Measurements from ENCODE around the gene ISX.

Gene ISX

GRCh38 chr22:35066768-35067167 lies 810 bp downstream of the ISX start:
- Histone ChIP-seq H3K36me3 (ENCODE audit: control insufficient read depth, insufficient read depth, low read length) (no peaks in the 10 kb centered on the region), H3K27me3 (replicated peaks; ENCODE audit: control insufficient read depth, insufficient read depth, low read length) (no peaks in the 10 kb centered on the region), H3K4me3 (replicated peaks; ENCODE audit: low read depth, low read length) (no peak overlapping the region)
- DNase-seq (ENCODE audit: extremely low read depth, insufficient read length), result no peak
- TF ChIP-seq, protein P1, sequence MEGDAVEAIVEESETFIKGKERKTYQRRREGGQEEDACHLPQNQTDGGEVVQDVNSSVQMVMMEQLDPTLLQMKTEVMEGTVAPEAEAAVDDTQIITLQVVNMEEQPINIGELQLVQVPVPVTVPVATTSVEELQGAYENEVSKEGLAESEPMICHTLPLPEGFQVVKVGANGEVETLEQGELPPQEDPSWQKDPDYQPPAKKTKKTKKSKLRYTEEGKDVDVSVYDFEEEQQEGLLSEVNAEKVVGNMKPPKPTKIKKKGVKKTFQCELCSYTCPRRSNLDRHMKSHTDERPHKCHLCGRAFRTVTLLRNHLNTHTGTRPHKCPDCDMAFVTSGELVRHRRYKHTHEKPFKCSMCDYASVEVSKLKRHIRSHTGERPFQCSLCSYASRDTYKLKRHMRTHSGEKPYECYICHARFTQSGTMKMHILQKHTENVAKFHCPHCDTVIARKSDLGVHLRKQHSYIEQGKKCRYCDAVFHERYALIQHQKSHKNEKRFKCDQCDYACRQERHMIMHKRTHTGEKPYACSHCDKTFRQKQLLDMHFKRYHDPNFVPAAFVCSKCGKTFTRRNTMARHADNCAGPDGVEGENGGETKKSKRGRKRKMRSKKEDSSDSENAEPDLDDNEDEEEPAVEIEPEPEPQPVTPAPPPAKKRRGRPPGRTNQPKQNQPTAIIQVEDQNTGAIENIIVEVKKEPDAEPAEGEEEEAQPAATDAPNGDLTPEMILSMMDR (IDR thresholded peaks at IDR 0.05; ENCODE audit: insufficient read depth, low read length, poor library complexity, severe bottlenecking), result no peak

GRCh38 chr22:35069541-35069940 lies 3.6 kb downstream of the ISX start:
- Histone ChIP-seq H3K27me3 (replicated peaks; ENCODE audit: control insufficient read depth, insufficient read depth, low read length) (no peaks in the 10 kb centered on the region), H3K36me3 (ENCODE audit: control insufficient read depth, insufficient read depth, low read length) (no peaks in the 10 kb centered on the region), H3K4me3 (replicated peaks; ENCODE audit: low read depth, low read length) (no peak overlapping the region)
- DNase-seq (ENCODE audit: extremely low read depth, insufficient read length), result no peak
- TF ChIP-seq, protein P1 (IDR thresholded peaks at IDR 0.05; ENCODE audit: insufficient read depth, low read length, poor library complexity, severe bottlenecking), result no peak

DNA sequence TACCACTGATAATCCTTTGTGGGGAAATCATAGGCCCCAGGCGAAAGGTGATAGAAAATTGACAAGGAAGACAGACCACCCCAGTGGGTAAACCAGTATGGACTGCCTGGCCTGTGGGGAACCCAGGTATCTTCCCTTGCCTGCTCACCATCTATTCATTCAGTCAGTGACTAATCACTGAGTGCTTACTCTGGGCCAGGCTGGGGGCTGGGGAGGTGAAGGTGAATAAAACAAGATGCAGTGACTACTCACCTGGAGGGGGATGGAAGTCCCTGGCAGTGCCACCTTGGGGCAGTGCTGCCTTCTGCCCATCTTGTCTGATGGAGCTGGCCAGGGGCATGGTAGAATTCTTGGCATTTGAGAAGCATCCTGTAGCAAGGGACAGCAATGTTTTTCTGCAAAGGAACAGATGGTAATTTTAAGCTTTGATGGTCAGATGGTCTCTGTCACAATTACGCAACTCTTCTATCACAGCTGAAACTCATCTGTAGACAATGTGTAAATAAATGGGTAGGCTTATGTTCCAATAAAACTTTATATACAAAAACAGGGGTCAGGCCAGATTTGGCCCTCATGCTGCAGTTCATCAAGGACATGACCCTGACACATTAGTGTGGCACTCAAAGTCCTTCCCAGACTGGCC lies 4.6 kb downstream of the ISX start:
- TF ChIP-seq, protein P1 (IDR thresholded peaks at IDR 0.05; ENCODE audit: insufficient read depth, low read length, poor library complexity, severe bottlenecking), result no peak
- Histone ChIP-seq H3K27me3 (replicated peaks; ENCODE audit: control insufficient read depth, insufficient read depth, low read length) (no peaks in the 10 kb centered on the region), H3K36me3 (ENCODE audit: control insufficient read depth, insufficient read depth, low read length) (no peaks in the 10 kb centered on the region), H3K4me3 (replicated peaks; ENCODE audit: low read depth, low read length) (no peak overlapping the region)
- DNase-seq (ENCODE audit: extremely low read depth, insufficient read length), result no peak

- no peak for DNase-seq (ENCODE audit: extremely low read depth, insufficient read length)
- Histone ChIP-seq H3K27me3 (replicated peaks; ENCODE audit: control insufficient read depth, insufficient read depth, low read length) (no peaks in the 10 kb centered on the region), H3K36me3 (ENCODE audit: control insufficient read depth, insufficient read depth, low read length) (no peaks in the 10 kb centered on the region; the same call in 1 of the 2 replicates), H3K4me3 (replicated peaks; ENCODE audit: low read depth, low read length) (no peak overlapping the region)
- TF ChIP-seq, protein P1 (IDR thresholded peaks at IDR 0.05; ENCODE audit: insufficient read depth, low read length, poor library complexity, severe bottlenecking), result no peak
Measured at GRCh38 chr22:35071784-35072183, 5.8 kb downstream of the ISX start.

DNA sequence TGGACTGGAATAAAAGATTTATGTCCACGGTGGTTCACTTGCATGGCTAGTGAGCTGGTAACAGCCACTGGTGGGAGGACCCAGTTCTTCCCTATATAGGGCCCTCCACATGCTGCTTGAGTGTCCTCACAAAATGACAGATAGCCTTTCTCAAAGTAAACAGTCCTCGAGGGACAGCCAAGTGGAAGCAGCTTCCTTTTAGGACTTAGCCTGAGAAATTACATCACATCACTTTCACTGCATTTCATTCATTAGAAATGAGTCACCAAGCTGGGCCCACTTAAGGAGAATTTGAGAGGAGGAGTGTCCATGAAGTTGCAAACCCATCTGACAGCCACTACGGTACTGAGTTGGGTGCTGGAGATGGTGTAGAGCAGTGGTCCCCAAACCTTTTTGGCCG lies 7.0 kb downstream of the ISX start:
- no peak for DNase-seq (ENCODE audit: extremely low read depth, insufficient read length)
- no peaks in the 10 kb centered on the region; the same call in 1 of the 2 replicates for H3K36me3 ChIP-seq (ENCODE audit: control insufficient read depth, insufficient read depth, low read length)
- H3K4me3 ChIP-seq (replicated peaks; ENCODE audit: low read depth, low read length), result no peak overlapping the region
- TF ChIP-seq, protein P1 (IDR thresholded peaks at IDR 0.05; ENCODE audit: insufficient read depth, low read length, poor library complexity, severe bottlenecking), result no peak
- no peaks in the 10 kb centered on the region for H3K27me3 ChIP-seq (replicated peaks; ENCODE audit: control insufficient read depth, insufficient read depth, low read length)

GRCh38 chr22:35074583-35074982 lies 8.6 kb downstream of the ISX start:
- TF ChIP-seq, protein P1 (IDR thresholded peaks at IDR 0.05; ENCODE audit: insufficient read depth, low read length, poor library complexity, severe bottlenecking), result no peak
- no peak for DNase-seq (ENCODE audit: extremely low read depth, insufficient read length)
- Histone ChIP-seq H3K36me3 (ENCODE audit: control insufficient read depth, insufficient read depth, low read length) (no peaks in the 10 kb centered on the region; the same call in 1 of the 2 replicates), H3K4me3 (replicated peaks; ENCODE audit: low read depth, low read length) (no peak overlapping the region), H3K27me3 (replicated peaks; ENCODE audit: control insufficient read depth, insufficient read depth, low read length) (no peaks in the 10 kb centered on the region)

Data from GM06990 (cell line).